Measurements from ENCODE around the gene LMBR1L.
"Not testable (repeated sequence)": the region's sequence is repeated elsewhere in the genome, so short reads cannot be mapped to it uniquely, and the experiment has no call there.

The LMBR1L gene

GRCh38 chr12:49086116-49086515, 24.5 kb downstream of the LMBR1L start:
- no peak for DNase-seq (ENCODE audit: low read depth)

GRCh38 chr12:49084438-49084837, 26.2 kb downstream of the LMBR1L start:
- no peak for DNase-seq (ENCODE audit: low read depth)

- DNase-seq (ENCODE audit: low read depth): no peak
Measured at GRCh38 chr12:49079793-49080192, 30.9 kb downstream of the LMBR1L start.

- DNase-seq (ENCODE audit: low read depth): no peak
Measured at GRCh38 chr12:49070971-49071370, 39.7 kb downstream of the LMBR1L start.

GRCh38 chr12:49069507-49070346, 40.9 kb downstream of the LMBR1L start, which contains the start of gene RHEBL1:
TSS of gene RHEBL1 (minus strand) at chr12:49069979. CDS start at chr12:49069785, 194 bp downstream.
- peak; percentile 67 for DNase-seq (ENCODE audit: low read depth)

- no peak for DNase-seq (ENCODE audit: low read depth)
Measured at GRCh38 chr12:49068879-49069506, 41.7 kb downstream of the LMBR1L start.

GRCh38 chr12:49066120-49066519, 44.5 kb downstream of the LMBR1L start:
- DNase-seq (ENCODE audit: low read depth): no peak

- DNase-seq (ENCODE audit: low read depth): no peak
Measured at GRCh38 chr12:49064767-49065152, 45.9 kb downstream of the LMBR1L start.

- DNase-seq (ENCODE audit: low read depth): not testable (repeated sequence)
Measured at GRCh38 chr12:49061916-49062315, 48.7 kb downstream of the LMBR1L start.

- no peak for DNase-seq (ENCODE audit: low read depth)
Measured at GRCh38 chr12:49061157-49061650, 49.4 kb downstream of the LMBR1L start.

GRCh38 chr12:49060237-49061156, 50.1 kb downstream of the LMBR1L start, which contains the start of gene KMT2D:
TSS of gene KMT2D (minus strand) at chr12:49060794. CDS start at chr12:49055324, 5,470 bp downstream.
- DNase-seq (ENCODE audit: low read depth): peak; percentile 78

GRCh38 chr12:49059299-49060171, 51.1 kb downstream of the LMBR1L start:
- no peak for DNase-seq (ENCODE audit: low read depth)

- DNase-seq (ENCODE audit: low read depth): no peak
Measured at GRCh38 chr12:49059045-49059298, 51.7 kb downstream of the LMBR1L start.

- DNase-seq (ENCODE audit: low read depth): no peak
Measured at GRCh38 chr12:49058366-49059044, 52.1 kb downstream of the LMBR1L start.

GRCh38 chr12:49057888-49058287, 52.8 kb downstream of the LMBR1L start:
- DNase-seq (ENCODE audit: low read depth): no peak

- peak; percentile 46 for DNase-seq (ENCODE audit: low read depth)
Measured at GRCh38 chr12:49055978-49056754, 54.5 kb downstream of the LMBR1L start.

- DNase-seq (ENCODE audit: low read depth): no peak
Measured at GRCh38 chr12:49055092-49055491, 55.6 kb downstream of the LMBR1L start.

- DNase-seq (ENCODE audit: low read depth): no peak
Measured at GRCh38 chr12:49054524-49054923, 56.1 kb downstream of the LMBR1L start.

- DNase-seq (ENCODE audit: low read depth): no peak
Measured at GRCh38 chr12:49054096-49054495, 56.6 kb downstream of the LMBR1L start.
